HG03045 (cell line): ENCODE data around the gene SGPL1.

Experiments used
- ATAC-seq: cut with Tn5 transposase; IDR thresholded peaks from one replicate; pipeline ENCODE4 v1.9.1; 2021; ENCODE audit warnings: mild to moderate bottlenecking, moderate library complexity; ENCODE audit not compliant: unreplicated experiment

Gene SGPL1

DNA sequence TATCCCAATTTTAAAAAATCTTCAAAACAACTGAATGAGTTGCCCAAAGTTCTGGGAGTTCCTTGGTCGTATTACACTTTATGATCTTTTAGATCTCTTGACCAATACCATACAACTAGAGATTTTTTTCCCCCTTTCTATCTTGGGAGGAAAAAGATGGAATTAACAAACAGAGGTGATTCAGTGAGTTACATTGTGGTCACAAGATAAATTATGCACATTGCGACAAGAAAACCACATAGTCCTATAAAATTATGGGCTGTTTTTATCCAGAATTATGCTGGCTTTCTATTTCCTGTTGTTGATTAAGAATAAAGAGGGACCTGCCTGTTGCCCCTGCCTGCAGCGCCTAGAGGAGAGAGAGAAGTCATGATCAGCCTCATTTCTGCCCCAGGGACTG is 8.2 kb upstream of the SGPL1 start:
- no peak for ATAC-seq

DNA sequence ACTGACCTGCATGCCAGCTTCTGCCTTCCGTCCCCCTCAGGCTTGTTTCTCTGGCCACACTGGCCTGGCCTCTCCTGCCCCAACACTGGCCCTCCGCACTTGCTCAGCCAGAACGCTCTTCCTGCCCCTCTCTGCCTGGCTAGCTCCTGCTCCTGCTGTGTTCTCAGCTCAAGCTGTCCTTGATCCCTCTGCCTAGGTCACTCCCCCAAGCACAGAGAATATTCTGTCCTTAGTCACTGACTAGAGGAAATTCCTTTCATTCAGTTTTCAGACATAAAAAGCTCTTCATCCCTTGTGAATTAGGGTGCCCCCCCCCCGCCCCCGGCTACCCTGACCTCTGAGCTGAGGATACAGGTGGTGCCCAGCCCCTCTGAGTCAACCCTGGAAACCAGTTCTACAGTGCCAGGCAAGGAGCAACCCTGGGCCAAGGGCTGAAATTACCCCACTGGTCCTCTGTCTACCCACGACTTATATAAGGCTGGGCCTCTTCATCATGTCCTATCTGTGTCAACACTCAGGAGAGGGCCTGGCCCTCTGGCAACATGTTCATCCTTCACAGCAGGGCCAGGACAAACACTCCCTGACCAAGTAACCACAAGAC is 6.6 kb upstream of the SGPL1 start:
- no peak for ATAC-seq

DNA sequence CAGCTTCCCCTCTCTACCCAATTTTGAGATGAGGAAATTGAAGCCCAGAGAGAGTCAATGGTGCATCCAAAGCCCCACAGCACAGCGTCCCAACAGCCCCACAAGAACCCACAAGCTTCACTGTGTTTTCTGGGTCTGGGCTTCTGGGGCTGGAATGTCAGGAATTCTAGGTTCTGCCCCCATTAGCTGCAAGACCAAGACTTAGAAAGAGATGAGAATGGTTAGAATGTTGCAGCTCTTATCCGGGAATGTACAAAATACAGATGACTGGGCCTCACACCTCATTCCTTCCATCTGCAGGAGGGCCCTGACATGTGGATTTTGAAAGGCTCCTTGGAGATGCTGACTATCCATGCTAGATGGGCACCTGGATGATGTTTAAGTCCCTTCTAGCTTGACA is 6.0 kb upstream of the SGPL1 start:
- no peak for ATAC-seq

DNA sequence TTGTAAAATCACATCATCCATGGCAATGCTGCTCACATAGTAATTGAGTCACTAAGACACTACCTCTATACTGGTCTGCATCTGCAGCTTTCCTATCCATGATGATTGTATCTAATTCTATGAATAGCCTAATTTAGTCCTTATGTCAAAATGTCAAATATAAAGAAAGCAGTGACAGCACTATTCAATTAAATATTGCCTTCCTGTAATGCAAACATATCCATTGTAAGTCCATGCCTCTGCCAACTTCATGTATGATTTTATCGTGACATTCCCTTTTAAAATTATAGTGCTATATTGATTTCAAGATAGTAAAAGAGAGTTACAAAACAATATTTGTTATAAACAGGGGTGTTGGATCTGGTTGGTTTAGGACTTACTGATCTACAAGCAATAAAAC is 4.8 kb upstream of the SGPL1 start:
- ATAC-seq = no peak

DNA sequence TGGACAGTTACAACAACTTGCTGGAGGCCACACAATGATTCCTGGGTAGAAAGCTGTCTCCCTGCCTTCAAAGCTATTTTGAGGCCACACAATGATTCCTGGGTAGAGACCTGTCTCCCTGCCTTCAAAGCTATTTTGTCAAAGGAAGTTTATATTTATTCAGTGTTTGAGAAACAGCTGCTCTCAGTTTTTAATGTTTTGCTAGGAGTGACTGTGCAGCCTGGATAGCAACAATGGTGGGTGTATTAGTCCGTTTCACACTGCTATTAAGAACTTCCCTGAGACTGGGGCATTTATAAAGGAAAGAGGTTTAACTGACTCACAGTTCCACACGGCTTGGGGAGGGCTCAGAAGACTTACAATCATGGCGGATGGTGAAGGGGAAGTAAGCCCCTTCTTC is 3.9 kb upstream of the SGPL1 start:
- ATAC-seq = no peak

DNA sequence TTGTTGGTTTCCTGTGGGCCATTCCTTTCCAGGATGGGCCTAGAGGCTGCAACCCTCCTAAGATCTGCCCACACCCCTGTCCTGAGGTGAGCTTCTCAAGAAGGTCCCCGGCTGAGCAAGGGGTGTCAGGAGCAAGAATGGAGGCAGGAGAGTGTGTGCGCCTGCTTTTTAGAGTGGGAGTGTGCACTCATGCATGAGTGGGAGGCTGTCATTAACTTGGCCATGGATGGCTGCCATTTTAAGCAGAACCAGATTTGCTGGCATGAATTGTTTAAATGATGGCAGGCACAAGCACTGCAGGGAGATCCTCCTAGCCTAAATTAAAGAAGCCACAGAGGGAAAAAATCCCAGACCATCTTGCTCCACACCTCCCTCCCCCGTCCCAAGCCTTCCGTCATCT is 2.9 kb upstream of the SGPL1 start:
- ATAC-seq = no peak

DNA sequence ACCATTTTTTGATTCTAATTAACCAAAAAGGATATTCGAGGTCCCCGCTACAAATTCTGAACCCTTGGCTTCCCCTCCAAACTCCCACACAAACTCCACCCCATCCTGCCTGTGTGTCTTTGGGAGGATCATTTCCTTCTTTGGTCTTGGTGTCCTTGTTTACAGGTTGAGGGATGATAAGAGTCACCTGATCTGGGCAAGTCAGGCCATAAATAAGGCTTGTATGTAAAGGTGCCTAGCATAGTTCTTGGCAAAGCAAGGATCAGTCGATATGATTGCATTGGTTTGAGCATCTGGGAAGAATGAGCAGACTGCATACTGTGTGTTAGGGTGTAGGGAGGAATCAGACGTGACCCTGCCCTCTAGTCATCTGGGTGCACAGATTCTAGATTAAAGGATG is 1.6 kb upstream of the SGPL1 start:
- no peak for ATAC-seq

DNA sequence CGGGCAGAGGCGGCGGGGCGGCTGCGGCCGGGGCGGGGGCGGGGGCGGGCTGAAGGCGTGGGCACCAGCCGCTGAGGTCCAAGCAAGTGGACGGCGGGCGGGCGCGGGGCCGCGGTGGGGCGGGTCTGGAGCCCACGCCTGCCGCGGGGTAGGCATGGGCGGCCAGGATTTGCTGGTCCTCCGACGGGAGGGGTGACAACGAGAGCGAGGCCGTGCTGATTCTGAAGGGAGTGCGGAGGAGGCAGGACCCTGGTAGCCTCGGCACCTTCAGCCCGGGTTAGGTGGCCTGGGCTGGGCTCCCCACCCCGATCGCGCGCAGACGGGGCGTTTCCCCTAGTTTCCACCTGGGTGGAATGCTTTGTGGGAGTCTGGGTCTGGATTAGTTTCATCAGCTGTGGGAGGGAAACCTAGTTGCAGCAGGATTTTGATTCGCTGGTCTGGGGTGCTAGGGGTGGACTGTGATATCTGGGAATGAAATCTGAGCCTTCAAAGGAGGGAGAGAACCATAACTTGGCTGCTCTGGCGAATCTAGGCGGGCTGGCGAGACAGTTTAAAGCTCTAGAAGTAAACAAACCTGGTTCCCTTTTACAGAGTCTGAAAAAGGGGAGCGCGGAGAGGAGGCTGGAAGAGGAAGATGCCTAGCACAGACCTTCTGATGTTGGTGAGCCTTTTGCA is 609 bp downstream of the SGPL1 start:
- peak; percentile 39 for ATAC-seq

DNA sequence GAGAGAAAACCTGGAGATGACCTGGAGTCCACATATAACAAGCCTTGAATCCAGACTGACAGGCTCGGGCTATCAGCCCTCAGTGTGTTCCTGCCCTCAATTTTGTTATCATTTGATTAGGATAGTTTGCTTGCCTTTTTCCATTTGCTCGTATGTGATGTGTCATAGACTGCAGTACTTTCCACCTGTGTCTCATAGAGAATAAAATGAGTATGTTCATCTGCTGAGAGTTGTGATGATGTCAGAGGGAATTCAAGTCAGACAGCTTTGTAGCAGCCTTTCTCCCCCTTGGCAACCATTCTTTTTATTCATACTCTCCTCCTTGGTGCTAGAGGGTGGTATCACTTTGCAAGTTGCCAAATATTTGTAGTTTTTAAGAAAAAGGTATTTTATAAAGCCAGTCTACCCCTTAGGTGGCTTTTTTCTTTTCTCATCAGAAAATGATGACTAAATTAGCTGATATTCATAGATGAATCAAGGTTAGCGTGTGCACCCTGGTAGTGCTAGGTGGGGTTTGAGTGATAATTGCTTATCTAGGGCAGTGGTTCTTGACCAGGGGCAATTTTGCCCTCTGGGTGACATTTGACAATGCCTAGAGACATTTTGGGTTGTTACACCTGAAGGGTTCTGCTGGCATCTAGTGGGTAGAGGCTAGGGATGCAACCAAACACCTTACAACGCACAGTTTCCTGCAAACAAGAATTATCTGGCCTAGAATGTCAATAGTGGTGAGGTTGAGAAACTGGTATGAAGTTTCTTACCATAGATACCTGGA is 5.4 kb downstream of the SGPL1 start:
- no peak for ATAC-seq

DNA sequence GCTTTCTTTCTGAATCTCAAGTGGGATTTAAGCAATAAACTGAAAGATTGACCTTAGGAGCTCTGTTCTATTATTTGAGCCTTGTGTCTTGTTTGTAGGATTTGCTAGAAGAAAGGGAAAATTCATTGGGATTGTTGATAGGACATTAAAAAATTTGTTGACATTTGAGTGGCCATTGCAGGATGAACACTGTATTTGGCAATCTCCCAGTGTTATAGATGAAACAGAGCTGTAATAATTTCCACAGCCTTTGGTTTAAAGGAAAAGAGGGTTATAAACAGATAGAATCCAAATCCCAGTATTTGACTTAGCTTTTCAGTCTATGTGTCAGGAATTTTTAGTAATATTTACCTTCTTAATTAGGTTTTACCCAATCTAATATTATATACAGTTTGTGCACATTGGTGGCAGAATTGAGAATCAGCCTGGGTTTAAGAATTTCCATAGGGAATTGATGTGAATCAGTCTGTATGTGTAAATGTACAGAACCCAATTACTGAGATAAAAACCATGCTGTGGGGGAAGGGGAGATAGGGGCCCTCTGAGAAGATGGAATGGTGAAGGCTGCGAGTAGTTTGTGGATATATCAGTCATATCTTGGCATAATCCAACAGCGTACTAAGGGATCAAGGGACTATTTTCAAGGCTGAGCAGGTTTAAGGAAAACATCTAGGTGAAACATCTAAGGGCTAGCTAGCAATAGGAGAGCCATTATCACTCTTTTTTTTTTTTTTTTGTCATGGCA is 6.5 kb downstream of the SGPL1 start:
- no peak for ATAC-seq

DNA sequence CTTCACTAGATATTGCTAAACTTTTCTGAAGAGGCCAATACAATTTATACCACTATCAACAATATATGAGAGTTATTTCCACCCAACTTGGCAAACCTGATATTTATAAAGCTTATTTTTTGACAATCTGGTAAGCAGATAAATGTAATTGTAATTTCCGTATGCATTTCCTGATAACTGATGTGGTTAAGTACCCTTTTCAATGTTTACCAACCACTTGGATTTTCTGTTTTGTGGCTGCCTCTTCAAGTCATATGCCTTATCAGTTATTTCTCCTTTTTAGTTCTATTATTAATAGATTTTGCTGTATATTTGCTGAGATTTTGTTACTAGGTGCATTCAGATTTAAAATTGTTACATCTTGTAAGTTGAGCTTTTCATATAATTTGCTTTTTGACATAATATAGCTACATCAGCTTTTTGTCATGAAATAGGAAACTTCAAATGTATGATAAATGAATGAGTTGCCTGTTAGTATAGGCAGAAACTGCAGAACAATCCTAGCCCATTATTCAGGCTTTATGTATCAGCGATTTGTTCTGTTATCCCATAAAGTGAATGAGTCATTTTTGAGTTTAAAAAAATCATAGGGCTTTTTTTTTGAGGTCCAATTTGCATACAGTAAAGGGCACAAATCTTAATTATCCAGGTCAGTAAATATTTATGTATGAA is 11.5 kb downstream of the SGPL1 start:
- ATAC-seq = no peak

DNA sequence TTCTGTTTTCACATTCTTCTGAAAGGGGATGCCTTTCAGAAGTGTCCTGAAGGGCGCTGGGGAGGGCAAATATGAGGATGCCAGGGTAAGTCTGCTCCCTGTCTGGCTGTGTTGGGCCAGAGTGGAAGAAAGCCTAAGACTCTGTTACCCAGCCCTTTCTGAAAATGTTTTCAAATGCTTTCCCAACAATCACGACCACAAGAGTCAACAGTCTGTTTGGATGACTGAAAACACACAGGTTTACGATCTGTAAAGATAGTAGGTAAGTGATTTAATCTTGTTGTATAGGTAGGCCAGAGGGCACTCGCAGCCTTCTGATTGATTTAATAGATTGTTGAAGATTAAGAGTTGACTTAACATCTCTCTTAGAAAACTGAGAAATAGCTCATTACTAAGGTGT is 13.2 kb downstream of the SGPL1 start:
- no peak for ATAC-seq

DNA sequence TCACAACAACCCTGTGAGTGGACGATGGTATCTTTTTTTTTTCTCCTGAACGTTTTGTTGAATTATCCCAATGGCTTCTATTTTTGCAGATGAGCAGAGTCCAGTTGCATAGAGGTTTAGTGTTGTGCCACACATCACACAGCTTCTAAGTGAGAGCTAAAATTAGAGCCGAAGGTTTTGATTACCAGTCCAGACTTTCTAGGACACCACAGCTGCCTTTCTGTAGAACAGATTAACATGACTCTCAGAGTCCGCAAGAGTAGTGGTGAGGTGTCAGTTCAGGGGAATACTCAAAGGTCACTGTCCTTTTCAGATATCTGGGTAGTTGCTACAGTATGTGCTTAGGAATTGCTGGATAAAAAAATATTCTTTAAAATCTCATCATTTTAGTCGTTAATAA is 13.8 kb downstream of the SGPL1 start:
- ATAC-seq = no peak

DNA sequence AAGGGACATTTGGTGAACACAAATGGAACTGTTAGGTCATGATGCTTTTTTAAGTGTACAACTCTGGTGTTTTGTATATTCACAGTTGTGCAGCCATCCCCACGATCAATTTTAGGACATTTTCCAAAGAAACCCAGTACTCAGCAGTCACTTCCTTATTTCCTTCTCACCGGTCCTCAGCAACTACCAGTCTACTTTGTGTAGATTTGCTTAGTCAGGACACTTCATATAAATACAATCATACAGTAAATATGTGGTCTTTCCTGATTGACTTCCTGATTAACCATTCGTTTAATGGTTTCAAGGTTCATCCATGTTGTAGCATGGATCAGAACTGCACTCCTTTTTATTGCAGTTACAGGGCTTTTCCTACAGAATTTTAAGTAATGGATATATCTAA is 14.4 kb downstream of the SGPL1 start:
- ATAC-seq = no peak

DNA sequence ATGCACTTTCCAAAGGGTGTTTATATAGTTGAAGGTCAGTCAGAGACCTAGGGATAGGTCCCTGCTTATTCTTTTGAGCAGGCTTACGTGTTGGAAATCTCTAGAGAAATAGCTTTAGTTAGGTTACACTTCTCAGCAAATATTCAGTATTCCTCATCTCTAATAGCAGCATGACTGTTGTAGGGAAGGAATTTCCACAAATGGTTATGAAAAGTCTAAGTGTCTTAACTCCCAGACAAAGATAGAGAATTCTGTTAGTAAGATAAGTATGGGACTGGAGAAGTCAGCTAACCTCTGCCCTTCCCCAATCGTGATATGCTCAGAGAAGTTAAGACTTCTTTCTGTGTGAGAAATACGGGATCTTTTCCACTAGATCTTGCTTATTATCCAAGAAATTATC is 16.5 kb downstream of the SGPL1 start:
- ATAC-seq = no peak

DNA sequence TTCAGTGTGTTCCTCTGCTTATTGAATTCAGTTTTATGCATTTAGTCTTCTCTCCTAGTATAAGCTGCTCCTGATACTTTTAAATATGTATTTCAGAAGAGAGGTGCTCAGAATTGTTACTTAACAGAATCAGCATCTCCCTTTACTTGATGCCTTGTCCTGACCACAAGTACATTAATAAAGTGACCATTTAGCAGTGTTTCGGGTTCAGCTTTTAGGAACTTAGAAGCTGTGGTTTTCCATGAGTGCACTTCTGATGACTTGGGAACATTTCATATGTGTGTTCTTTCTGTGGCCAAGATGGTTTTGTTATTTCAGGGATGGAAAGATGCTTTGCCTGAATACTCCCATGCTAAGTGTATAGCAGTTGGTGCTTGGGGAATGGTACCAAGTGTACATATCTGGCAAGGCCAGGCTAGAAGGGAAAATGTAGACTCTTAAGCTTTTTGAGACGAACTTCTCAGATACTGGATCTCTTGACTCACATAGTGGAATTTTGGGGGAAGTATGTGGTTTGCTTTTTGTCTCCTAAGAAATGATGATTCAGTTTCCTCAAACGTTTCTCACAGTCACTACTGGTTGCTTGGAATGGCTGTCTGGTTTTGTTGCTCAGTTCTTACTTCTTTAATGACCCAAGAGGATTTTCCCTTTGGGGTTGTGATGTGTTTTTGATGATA is 17.2 kb downstream of the SGPL1 start:
- ATAC-seq = no peak

DNA sequence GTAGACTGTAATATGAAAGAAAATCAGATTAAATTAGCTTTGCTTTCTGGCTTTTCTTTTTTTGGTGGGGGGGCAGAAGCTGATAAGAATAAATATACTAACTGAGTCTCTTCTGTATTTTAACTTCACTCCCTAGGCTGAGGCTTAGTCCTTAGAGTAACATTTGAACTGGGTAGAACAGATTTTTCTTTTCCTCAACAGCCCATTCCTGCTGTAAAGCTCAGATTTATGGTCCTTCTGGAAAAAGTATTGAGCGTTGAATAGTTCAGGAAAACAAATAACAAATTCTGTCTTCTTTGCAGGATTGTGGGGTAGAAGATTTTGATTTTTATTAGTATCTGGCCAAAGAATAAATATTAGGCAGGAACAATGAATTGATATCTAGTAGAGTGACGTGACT is 17.9 kb downstream of the SGPL1 start:
- no peak for ATAC-seq

DNA sequence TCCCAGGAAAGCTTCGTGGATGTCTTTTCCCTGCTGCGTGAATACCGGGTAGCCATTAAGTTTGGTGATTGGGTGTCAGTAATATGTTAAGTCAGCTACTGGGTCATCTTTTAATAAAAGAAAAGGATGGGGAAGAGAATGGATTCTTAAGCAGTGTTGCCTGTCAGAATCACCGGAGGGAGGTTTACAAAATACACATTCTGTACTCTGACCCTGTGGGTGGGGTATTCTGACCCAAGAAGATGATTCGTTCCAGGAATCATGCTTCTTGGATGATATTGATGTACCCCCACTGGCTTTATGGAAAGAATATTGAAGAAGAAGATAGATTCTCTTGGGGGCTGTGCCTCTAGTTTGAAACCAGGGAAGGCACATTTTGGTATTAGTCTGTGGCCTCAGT is 18.3 kb downstream of the SGPL1 start:
- no peak for ATAC-seq

DNA sequence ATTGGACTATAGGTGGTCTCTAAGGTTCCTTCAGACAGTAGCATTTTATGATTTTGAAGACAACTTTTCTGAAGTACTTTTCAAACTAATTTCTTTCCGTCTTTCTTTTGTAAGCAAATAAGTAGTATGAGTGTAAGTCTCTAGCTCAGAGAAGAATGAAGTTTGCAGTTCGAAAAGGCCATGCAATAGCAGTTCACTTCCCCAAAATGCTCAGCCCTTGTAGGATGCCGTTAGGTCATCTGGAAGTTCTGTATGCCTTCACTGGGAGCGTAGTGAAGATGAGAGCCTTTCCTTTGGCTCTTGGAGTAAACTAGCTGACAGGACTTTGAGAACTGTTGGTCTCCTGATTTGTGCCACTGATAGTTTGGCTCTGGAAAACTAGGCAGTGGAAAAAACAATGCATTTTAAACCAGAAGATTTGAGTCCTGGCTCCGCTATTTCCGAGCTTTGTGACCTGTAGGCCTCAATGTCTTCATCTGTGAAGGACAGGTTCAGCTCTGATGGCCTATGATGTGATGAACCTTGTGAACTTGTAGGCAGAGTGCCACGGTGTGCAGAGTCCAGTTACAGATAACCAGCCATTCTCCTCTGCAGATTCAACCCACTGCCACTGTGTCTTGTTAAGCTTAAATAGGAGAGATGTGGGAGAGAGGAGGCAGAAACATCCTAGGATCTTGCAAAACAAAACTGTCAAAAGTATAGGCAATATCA is 18.8 kb downstream of the SGPL1 start:
- ATAC-seq = no peak

DNA sequence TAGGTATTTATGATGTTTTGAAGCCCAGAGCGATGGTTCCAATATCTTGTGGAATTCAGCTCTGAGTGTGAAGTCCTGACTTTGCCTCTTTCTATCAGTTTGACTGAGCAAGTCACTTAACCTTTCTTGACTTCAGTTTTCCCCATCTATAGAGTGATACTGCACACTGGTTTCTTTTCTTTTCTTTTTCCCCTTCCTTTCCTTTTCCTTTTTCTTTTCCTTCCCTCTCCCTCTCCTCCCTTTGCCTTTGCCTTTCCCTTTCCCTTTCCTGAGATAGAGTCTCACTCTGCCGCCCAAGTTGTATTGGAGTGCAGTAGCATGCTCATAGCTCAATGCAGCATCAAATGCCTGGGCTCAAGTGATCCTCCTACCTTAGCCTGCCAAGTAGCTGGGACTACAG is 20.6 kb downstream of the SGPL1 start:
- ATAC-seq = no peak
